Activated T-helper 9 cell treated with anti-CD3 and anti-CD28 coated beads, Interleukin-2, amount 50 U/mL, for 16 hours (primary cell): ENCODE results near the gene C6orf120.

Experiments used
- DNase-seq: peaks from one replicate; pipeline ENCODE4 v3.0.0-alpha.2; 2020; ENCODE audit warnings: low read depth

C6orf120 gene

GRCh38 chr6:169725125-169726048 is 23.5 kb downstream of the C6orf120 start:
- DNase-seq, result no peak

DNA sequence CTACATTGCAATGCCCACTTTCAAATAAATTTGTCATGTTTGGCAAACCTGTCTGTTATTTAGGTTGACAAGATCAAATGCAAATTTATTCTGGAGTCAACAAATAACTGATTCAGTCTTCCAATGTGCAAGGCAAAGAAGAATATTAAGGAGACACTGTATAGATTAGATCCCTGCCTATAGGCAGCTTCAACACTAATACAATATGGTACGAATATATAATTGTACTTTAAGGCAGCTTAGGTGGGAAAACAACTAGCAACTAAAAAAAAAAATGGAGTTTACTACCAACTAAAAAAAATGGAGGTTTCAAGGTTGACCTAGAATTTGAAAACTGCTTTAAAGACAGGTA is 24.1 kb downstream of the C6orf120 start:
- DNase-seq, result no peak

DNA sequence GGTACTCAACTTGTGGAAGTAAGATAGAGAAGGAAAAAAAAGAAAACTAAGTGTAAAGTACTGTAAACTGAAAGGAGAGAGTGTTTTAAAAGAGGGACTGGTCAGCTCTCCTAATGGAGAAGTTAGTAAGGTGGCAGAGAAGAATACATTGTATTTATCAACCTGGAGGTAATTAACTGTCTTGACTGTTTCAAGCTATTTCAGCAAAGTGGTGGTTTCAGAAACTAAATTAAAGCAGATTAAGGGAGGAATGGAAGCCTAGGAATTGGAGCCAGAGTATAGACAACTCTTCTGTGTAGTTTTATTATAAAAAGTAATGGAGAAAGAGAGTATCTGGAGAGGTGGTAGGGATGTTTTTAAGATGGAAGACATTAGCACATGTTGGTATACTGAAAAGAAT is 25.0 kb downstream of the C6orf120 start:
- no peak for DNase-seq

DNA sequence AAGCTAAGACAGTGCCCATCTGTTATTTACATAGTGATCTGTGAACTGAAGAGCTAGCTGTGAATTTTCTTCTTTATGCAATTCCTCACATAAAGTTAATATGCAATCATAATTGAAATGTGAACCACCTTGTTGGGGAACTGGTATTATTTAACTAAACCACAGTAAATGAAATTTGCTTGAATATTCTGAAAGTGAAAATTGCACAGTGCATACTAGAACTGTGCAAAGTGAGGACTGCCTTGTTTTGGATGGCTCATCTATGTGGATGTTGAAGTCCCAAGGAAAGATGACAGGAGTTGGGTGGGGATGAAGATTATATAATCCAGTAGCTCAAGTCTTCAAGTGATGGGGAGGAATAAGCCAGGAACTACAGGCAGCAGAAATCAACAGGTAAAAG is 28.0 kb downstream of the C6orf120 start:
- DNase-seq, result no peak

GRCh38 chr6:169738204-169738975 is 36.5 kb downstream of the C6orf120 start:
- no peak for DNase-seq

DNA sequence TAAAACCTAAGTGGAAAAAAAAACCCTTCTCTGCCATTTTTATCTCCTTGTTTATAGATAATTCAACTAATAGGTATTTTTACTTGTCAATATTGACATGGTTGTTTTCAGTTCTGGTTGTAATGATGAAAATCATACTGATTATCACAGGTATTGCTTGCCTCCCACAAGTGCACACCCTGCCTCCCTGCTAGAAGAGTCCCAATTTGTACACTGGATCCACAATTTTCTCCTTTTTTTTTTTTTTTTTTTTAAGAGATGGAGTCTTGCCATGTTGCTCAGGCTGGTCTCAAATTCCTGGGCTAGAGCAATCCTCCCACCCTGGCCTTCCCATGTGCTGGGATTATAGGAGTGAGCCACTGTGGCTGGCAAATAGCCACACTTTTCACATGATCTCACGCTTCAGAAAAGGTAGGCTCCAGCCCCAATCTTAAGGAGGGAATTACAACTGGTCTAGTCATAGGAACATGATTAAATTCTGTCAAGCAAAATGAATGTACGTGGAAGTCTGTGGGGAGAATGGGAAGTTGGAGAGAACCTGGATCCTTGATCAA is 37.1 kb downstream of the C6orf120 start:
- DNase-seq, result no peak

- no peak for DNase-seq
These were observed 39.4 kb downstream of the C6orf120 start for GRCh38 chr6:169741344-169741743.

GRCh38 chr6:169745405-169745804 is 43.5 kb downstream of the C6orf120 start:
- DNase-seq, result no peak

DNA sequence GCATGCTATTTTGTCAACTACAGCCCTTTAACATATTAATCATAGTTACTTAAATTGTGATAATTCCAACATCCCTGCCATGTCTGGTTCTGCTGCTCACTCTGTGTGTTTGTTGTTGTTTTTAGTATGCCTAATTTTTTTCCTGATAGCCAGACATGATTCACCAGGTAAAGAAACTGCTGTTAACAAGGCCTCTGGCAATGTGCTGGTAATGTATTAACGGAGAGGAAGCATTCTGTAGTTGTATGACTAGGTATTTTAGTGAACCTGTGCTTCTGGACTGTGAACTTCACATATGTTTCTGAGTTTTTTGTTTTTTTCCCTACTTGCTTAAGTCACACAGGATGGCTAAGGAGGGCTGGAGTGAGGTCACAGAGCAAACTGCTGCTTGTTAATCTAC is 44.6 kb downstream of the C6orf120 start:
- DNase-seq, result no peak

DNA sequence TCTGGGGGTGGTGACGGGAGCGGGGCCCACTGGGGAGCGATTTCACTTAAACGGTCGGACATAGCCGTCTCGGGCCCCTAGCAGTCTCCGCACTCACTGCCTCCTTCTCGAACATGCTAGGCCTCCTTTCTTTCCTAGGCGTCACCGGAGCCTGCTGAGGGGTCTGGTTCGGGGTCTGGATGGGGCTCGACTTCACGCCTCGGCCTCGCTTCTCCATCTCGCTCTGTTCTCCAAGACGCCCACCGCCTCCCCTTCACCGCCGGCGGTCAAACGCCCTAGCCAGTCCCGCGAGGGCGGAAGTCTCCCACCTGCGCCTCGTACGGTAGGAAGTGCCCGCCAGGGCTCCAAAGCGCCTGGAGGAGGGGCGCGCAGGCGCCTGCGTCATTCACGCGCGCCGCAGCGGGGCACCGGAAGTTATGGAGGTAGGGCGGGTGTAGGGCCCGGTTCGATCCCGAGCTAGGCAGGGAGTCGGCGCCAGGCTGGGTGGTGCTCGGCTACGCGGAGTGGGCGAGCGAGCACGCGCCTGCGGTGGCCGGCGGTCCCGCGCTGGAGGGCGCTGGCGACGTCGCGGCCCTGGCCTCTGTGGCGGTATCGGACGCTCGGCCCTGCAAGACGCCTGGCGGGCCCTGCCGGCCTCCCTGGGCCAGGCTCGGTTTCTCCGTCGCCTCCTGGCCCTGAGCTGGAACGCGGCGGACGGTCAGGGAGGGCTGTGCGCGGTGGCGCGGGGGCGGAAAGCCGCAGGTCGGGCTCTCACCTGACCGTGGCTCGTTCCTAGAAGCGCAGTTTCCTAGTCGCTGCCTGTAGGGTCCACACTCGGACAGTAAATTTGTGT is 49.5 kb downstream of the C6orf120 start, which contains the start of the genes DYNLT2 and ERMARD:
Gene DYNLT2 (minus strand): TSS at position 331 of the 832 bp plus-strand sequence. CDS start 114 bp downstream, at position 217.
Gene ERMARD (plus strand): TSS at position 381 of the 832 bp plus-strand sequence. CDS start 36 bp downstream, at position 417.
- peak; percentile 91 for DNase-seq

- no peak for DNase-seq
These were observed 50.2 kb downstream of the C6orf120 start for GRCh38 chr6:169752074-169752623.
